Endothelial cell of umbilical vein (primary cell): ENCODE data around the gene BPGM. TPM values are rescaled to one million over a fixed set of nuclear protein-coding genes. Genes with fewer than 3 reads are reported as not detected.

Experiments
- BruUV-seq: library from RNA; stranded (reverse); fragments of 400-500 nt; replicated peaks from 2 replicates; lab custom pipeline; 2021; lab: Mats Ljungman, UMichigan
- CTCF ChIA-PET: fragments of 300-600, 350-600 bp; sonication (Branson Sonifier 250); formaldehyde crosslinking; loops from one replicate; lab custom pipeline; 2021; ENCODE audit warnings: antibody characterized with exemption, inconsistent platforms; lab: Charles Lee
- POLR2A ChIA-PET: fragments of 300-600, 350-600 bp; sonication (Branson Sonifier 250); formaldehyde crosslinking; loops from one replicate; lab custom pipeline; 2021; ENCODE audit warnings: antibody characterized with exemption, inconsistent platforms; lab: Charles Lee
- DNase-seq: peaks from one replicate; pipeline ENCODE4 v3.0.0-alpha.2; 2011; ENCODE audit warnings: low read depth, low spot score
- FAIRE-seq: peaks from 2 replicates; lab custom pipeline; 2011; peaks lifted over from hg19 to GRCh38; lab: Jason Lieb, UNC
- H2AFZ ChIP-seq: 2 replicates; pipeline ENCODE4 v1.6.0; 2012; ENCODE audit warnings: low read depth, low read length, control low read depth, inconsistent platforms
- H3K27ac ChIP-seq: 2 replicates; pipeline ENCODE4 v1.5.1; 2011; ENCODE audit warnings: low read depth, mild to moderate bottlenecking, control low read depth, low read length, moderate library complexity; ENCODE audit not compliant: insufficient read depth
- H3K27me3 ChIP-seq, 2 experiments: 2 replicates each; pipeline versions ENCODE4 v1.6.0 to v1.6.1; 2011; ENCODE audit warnings: low read length in 2 of 2, mixed read lengths in 1 of 2; ENCODE audit not compliant: control insufficient read depth in 2 of 2, insufficient read depth in 2 of 2
- H3K36me3 ChIP-seq, 2 experiments: 2 replicates in 1 of 2; 3 replicates in 1 of 2; pipeline ENCODE4 v1.5.1; 2011; ENCODE audit warnings: low read length in 2 of 2, mild to moderate bottlenecking in 1 of 2, moderate library complexity in 1 of 2; ENCODE audit not compliant: control insufficient read depth in 2 of 2, insufficient read depth in 2 of 2; ENCODE audit errors: extremely low read depth in 1 of 2
- H3K4me1 ChIP-seq: 3 replicates; pipeline ENCODE4 v1.5.1; 2011; ENCODE audit warnings: mild to moderate bottlenecking, low read length; ENCODE audit not compliant: control insufficient read depth, insufficient read depth; ENCODE audit errors: extremely low read depth
- H3K4me2 ChIP-seq: 2 replicates; pipeline ENCODE4 v1.6.1; 2011; ENCODE audit warnings: low read length, control low read depth, mixed read lengths; ENCODE audit not compliant: insufficient read depth
- H3K4me3 ChIP-seq, 3 experiments: fragments of 200-600 bp in 1 of 3; sonication (generic), shearing (Covaris generic) in 1 of 3; replicated peaks in 1 of 3; 2 replicates each; pipeline ENCODE4 v1.5.1; 2011 to 2016; ENCODE audit warnings: control low read depth in 3 of 3, low read length in 3 of 3, mild to moderate bottlenecking in 2 of 3, inconsistent platforms in 1 of 3, low read depth in 1 of 3, moderate library complexity in 1 of 3; ENCODE audit not compliant: insufficient read depth in 1 of 3
- H3K79me2 ChIP-seq: 2 replicates; pipeline ENCODE4 v1.6.0; 2012; ENCODE audit warnings: low read length, inconsistent platforms; ENCODE audit not compliant: control insufficient read depth, insufficient read depth
- H3K9ac ChIP-seq: replicated peaks from 2 replicates; pipeline ENCODE3; 2011; ENCODE audit warnings: low read length, control low read depth; ENCODE audit not compliant: insufficient read depth; ENCODE audit errors: extremely low read depth
- H3K9me1 ChIP-seq: replicated peaks from 3 replicates; pipeline ENCODE4 v1.6.0; 2011; ENCODE audit warnings: mild to moderate bottlenecking, low read length; ENCODE audit not compliant: control insufficient read depth, insufficient read depth; ENCODE audit errors: extremely low read depth
- H3K9me3 ChIP-seq: replicated peaks from 2 replicates; pipeline ENCODE4 v1.5.1; 2012; ENCODE audit warnings: low read length, inconsistent platforms; ENCODE audit not compliant: control insufficient read depth, insufficient read depth
- H4K20me1 ChIP-seq: replicated peaks from 2 replicates; pipeline ENCODE3; 2011; ENCODE audit warnings: mild to moderate bottlenecking, low read length; ENCODE audit not compliant: control insufficient read depth, insufficient read depth; ENCODE audit errors: extremely low read depth
- CTCF ChIP-seq, 2 donors: IDR thresholded peaks; 1 replicate in 1 of 2; 2 replicates in 1 of 2; pipeline ENCODE4 v1.5.1; 2011; ENCODE audit warnings: low read length in 2 of 2, mild to moderate bottlenecking in 2 of 2, moderate library complexity in 2 of 2, control low read depth in 1 of 2, inconsistent platforms in 1 of 2, low read depth in 1 of 2; ENCODE audit not compliant: insufficient read depth in 1 of 2; ENCODE audit errors: extremely low read depth in 1 of 2
- EZH2 ChIP-seq: IDR thresholded peaks from 2 replicates; pipeline ENCODE4 v1.6.1; 2012; ENCODE audit warnings: borderline replicate concordance, low read depth, mild to moderate bottlenecking, moderate library complexity, low read length, inconsistent platforms; ENCODE audit not compliant: severe bottlenecking
- FOS ChIP-seq: IDR thresholded peaks from 2 replicates; pipeline ENCODE4 v1.6.1; 2011; ENCODE audit warnings: mild to moderate bottlenecking, low read length, moderate library complexity, borderline replicate concordance; ENCODE audit not compliant: insufficient read depth
- GATA2 ChIP-seq: IDR thresholded peaks from 2 replicates; pipeline ENCODE4 v1.7.0; 2011; ENCODE audit warnings: low read depth, mild to moderate bottlenecking, moderate library complexity, mixed read lengths, low read length; ENCODE audit not compliant: insufficient read length, insufficient read depth
- JUN ChIP-seq: IDR thresholded peaks from 2 replicates; pipeline ENCODE4 v1.6.1; 2011; ENCODE audit warnings: borderline replicate concordance, low read depth; ENCODE audit not compliant: insufficient read length, insufficient read depth
- MYC ChIP-seq: IDR thresholded peaks from one replicate; pipeline ENCODE4 v1.6.1; 2011; ENCODE audit warnings: mild to moderate bottlenecking, low read depth, low read length
- POLR2A ChIP-seq: IDR thresholded peaks from 2 replicates; pipeline ENCODE4 v1.6.1; 2012; ENCODE audit warnings: low read depth, mild to moderate bottlenecking, control low read depth, low read length
- POLR2AphosphoS5 ChIP-seq: IDR thresholded peaks from 2 replicates; pipeline ENCODE4 v1.6.1; 2012; ENCODE audit warnings: low read depth, mild to moderate bottlenecking, control low read depth, low read length, moderate library complexity; ENCODE audit not compliant: insufficient read depth
- dilution Hi-C: fragments of 300-500 bp; cut with MboI; formaldehyde crosslinking; loops from one replicate; pipeline ENCODE4 v1.15.0; 2019; ENCODE audit warnings: low sequenced_read_pairs; ENCODE audit not compliant: extremely low pct_ligation_motif_present
- intact Hi-C: fragments of 100-400 bp; cut with micrococcal nuclease; formaldehyde crosslinking; loops from one replicate; pipeline ENCODE4 v1.10.0; 2022
- polyA plus RNA-seq, 4 experiments: library from polyadenylated mRNA; depleted of rRNA in 3 of 4; stranded (reverse) in 3 of 4; unstranded in 1 of 4; fragments of >200 nt; gene quantifications; 2 replicates each; pipeline versions ENCODE4 v1.2.1 to v1.2.3, GENCODE V29; 2011 to 2012; ENCODE audit warnings: missing spikeins in 1 of 4
- total RNA-seq: library from RNA; stranded (reverse); gene quantifications from 2 replicates; pipeline ENCODE4 v1.2.3, GENCODE V29; 2021
- TF ChIP-seq, protein P1 (sequence below): IDR thresholded peaks from 2 replicates; pipeline ENCODE4 v1.6.1; 2011; ENCODE audit not compliant: insufficient read depth, insufficient read length

The BPGM gene
- total and polyA plus RNA-seq, 2 donors (not counting 3 experiments of a cell fraction or from before 2014, with no cell fraction given): 24.2 to 28.3 TPM

DNA sequence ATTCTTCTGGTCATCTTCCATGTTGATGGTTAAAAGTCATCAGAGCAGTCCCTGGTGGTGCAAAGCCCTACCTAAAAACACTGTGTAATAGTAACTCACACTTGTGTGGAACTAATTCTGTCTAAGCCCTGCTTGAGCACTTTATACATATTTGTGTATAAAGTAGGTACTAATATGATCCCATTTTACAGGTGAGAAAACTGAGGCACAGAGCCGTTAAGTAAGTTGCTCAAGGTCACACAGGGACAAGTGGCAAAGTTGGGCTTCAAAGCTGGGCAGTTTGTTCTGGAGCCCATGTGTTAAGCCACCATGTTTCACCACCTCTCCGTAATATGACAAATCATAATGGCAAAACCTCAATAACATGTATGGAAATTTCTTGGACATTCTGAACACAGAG is 48.1 kb downstream of the BPGM start:
- Histone ChIP-seq H3K9ac (no peak overlapping the region), H4K20me1 (no peaks in the 10 kb centered on the region), H3K4me2 (no peak overlapping the region), H3K4me3 (no peak overlapping the region), H3K79me2 (no peaks in the 10 kb centered on the region), H3K9me3 (no peaks in the 10 kb centered on the region), H3K27ac (no peak overlapping the region), H3K27me3 (peaks cover 0 to 3% of the 10 kb centered on the region in 2 experiments), H2AFZ (no peak overlapping the region), H3K4me1 (no peaks in the 10 kb centered on the region), H3K9me1 (no peaks in the 10 kb centered on the region), H3K36me3 (no peaks in the 10 kb centered on the region)
- BruUV-seq: no TSS peak
- no peak for FAIRE-seq
- POLR2A ChIA-PET: no interaction called here
- CTCF ChIA-PET: interaction anchor here (1.3 to 8.3 kb wide), 5 partner anchors 12 to 61 kb away, joined by 3 to 75 read pairs (median 4); no protein-coding TSS in a partner anchor
- dilution Hi-C loops (no loop called here), intact Hi-C loops (loop anchor here (10.0 kb wide), 1 partner anchor 470 kb away; no protein-coding TSS in a partner anchor)
- TF ChIP-seq EZH2 (no peak), POLR2AphosphoS5 (no peak), GATA2 (no peak), CTCF (IDR thresholded peaks at IDR 0.05; ENCODE audit: extremely low read depth in 1 of 2, insufficient read depth in 1 of 2, low read depth in 1 of 2, low read length in 2 of 2) (no peak), POLR2A (no peak), MYC (no peak), FOS (no peak), JUN (no peak)
- TF ChIP-seq, protein P1, sequence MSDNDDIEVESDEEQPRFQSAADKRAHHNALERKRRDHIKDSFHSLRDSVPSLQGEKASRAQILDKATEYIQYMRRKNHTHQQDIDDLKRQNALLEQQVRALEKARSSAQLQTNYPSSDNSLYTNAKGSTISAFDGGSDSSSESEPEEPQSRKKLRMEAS: no peak
- no peak for DNase-seq
